Effector CD8-positive, alpha-beta T cell (primary cell): Measurements from ENCODE around the gene CYTH1.
A peak's percentile ranks its signal among the peaks of the same experiment; 100 is the strongest.

Experiments
- DNase-seq: peaks from one replicate; lab custom pipeline; 2025; lab: John Stamatoyannopoulos, UW

The CYTH1 gene

GRCh38 chr17:78715000-78715771 is 66.9 kb downstream of the CYTH1 start:
- no peak for DNase-seq

- no peak for DNase-seq
These were observed 67.5 kb downstream of the CYTH1 start for GRCh38 chr17:78714534-78714933.

GRCh38 chr17:78712043-78712442 is 70.0 kb downstream of the CYTH1 start:
- DNase-seq: no peak

- no peak for DNase-seq
These were observed 71.5 kb downstream of the CYTH1 start for GRCh38 chr17:78710607-78711006.

- DNase-seq: no peak
These were observed 72.3 kb downstream of the CYTH1 start for GRCh38 chr17:78709751-78710181.

- no peak for DNase-seq
These were observed 72.9 kb downstream of the CYTH1 start for GRCh38 chr17:78709119-78709681.

- peak; percentile 15 for DNase-seq
These were observed 73.5 kb downstream of the CYTH1 start for GRCh38 chr17:78708510-78708973.

GRCh38 chr17:78707923-78708322 is 74.2 kb downstream of the CYTH1 start:
- DNase-seq: no peak

- DNase-seq: no peak
These were observed 75.1 kb downstream of the CYTH1 start for GRCh38 chr17:78707016-78707415.

GRCh38 chr17:78706271-78706915 is 75.7 kb downstream of the CYTH1 start:
- no peak for DNase-seq

GRCh38 chr17:78705071-78705470 is 77.0 kb downstream of the CYTH1 start:
- no peak for DNase-seq

- DNase-seq: no peak
These were observed 77.5 kb downstream of the CYTH1 start for GRCh38 chr17:78704594-78704993.

GRCh38 chr17:78697554-78698343 is 84.3 kb downstream of the CYTH1 start:
- DNase-seq: no peak

GRCh38 chr17:78697122-78697521 is 85.0 kb downstream of the CYTH1 start:
- DNase-seq: no peak

- no peak for DNase-seq
These were observed 85.8 kb downstream of the CYTH1 start for GRCh38 chr17:78696016-78696982.

- no peak for DNase-seq
These were observed 87.1 kb downstream of the CYTH1 start for GRCh38 chr17:78694805-78695531.

GRCh38 chr17:78693346-78694083 is 88.6 kb downstream of the CYTH1 start:
- no peak for DNase-seq

GRCh38 chr17:78692460-78693010 is 89.5 kb downstream of the CYTH1 start:
- no peak for DNase-seq

GRCh38 chr17:78689029-78689428 is 93.0 kb downstream of the CYTH1 start:
- no peak for DNase-seq
